HCT116 (cell line): ENCODE results near the gene ATG5. TPM values are rescaled to one million over a fixed set of nuclear protein-coding genes. Genes with fewer than 3 reads are reported as not detected.

ENCODE experiments used
- ATAC-seq: fragments of 200-7000 bp; cut with Tn5 transposase; 2 replicates; pipeline ENCODE4 v1.9.1; 2020; ENCODE audit warnings: mild to moderate bottlenecking, moderate library complexity
- BruUV-seq: library from RNA; stranded (reverse); fragments of 400-500 nt; replicated peaks from 2 replicates; lab custom pipeline; 2021; lab: Mats Ljungman, UMichigan
- CTCF ChIA-PET: fragments of 300-600 bp; sonication (Branson Sonifier 250); formaldehyde crosslinking; loops from one replicate; lab custom pipeline; 2021; ENCODE audit warnings: antibody characterized with exemption; lab: Charles Lee
- POLR2A ChIA-PET: fragments of 300-600, 350-600 bp; sonication (Branson Sonifier 250); formaldehyde crosslinking; loops from one replicate; lab custom pipeline; 2021; ENCODE audit warnings: antibody characterized with exemption; lab: Charles Lee
- RAD21 ChIA-PET, 2 experiments: fragments of 300-600 bp; sonication (Branson Sonifier 250); formaldehyde crosslinking; loops; one replicate each; lab custom pipeline; 2023; ENCODE audit warnings: low total read pairs in 2 of 2; ENCODE audit not compliant: uncharacterized antibody in 2 of 2, unreplicated experiment in 2 of 2, low non-redundant PET in 1 of 2; lab: Charles Lee
- DNase-seq: peaks from one replicate; pipeline ENCODE4 v3.0.0-alpha.2; 2010; ENCODE audit warnings: low read depth, low spot score
- H2AFZ ChIP-seq: fragments of 200-600 bp; shearing (Covaris generic), sonication (generic); 2 replicates; pipeline ENCODE4 v1.6.1; 2017; ENCODE audit warnings: low read depth, mixed run types, mixed read lengths, antibody characterized with exemption, low read length; ENCODE audit not compliant: poor library complexity, severe bottlenecking
- H3K27ac ChIP-seq: 2 replicates; pipeline ENCODE4 v1.5.1; 2012; ENCODE audit warnings: low read depth, low read length
- H3K27me3 ChIP-seq: fragments of 200-600 bp; sonication (generic); 2 replicates; pipeline ENCODE4 v1.6.1; 2016; ENCODE audit warnings: mixed run types, low read length, mixed read lengths; ENCODE audit not compliant: insufficient read depth
- H3K36me3 ChIP-seq, 2 experiments: fragments of 200-500 bp in 1 of 2; fragments of 200-600 bp in 1 of 2; sonication (Bioruptor generic) in 1 of 2; sonication (generic) in 1 of 2; 2 replicates each; pipeline versions ENCODE4 v1.5.1 to v1.6.1; 2014 to 2016; ENCODE audit warnings: low read length in 2 of 2, inconsistent platforms in 1 of 2, mixed read lengths in 1 of 2, mixed run types in 1 of 2; ENCODE audit not compliant: insufficient read depth in 2 of 2, control insufficient read depth in 1 of 2
- H3K4me1 ChIP-seq, 2 experiments: fragments of 200-600 bp in 1 of 2; sonication (generic) in 1 of 2; 2 replicates each; pipeline versions ENCODE4 v1.5.1 to v1.6.1; 2012 to 2017; ENCODE audit warnings: low read length in 2 of 2, inconsistent platforms in 1 of 2, mild to moderate bottlenecking in 1 of 2, mixed read lengths in 1 of 2, mixed run types in 1 of 2, moderate library complexity in 1 of 2; ENCODE audit not compliant: insufficient read depth in 2 of 2, control insufficient read depth in 1 of 2
- H3K4me2 ChIP-seq: fragments of 200-600 bp; sonication (generic); 2 replicates; pipeline ENCODE4 v1.6.1; 2017; ENCODE audit warnings: mixed run types, low read length, mixed read lengths
- H3K4me3 ChIP-seq, 2 experiments: fragments of 200-600 bp in 1 of 2; sonication (generic) in 1 of 2; replicated peaks in 1 of 2; 2 replicates each; pipeline ENCODE4 v1.5.1; 2011 to 2016; ENCODE audit warnings: low read length in 2 of 2, control low read depth in 1 of 2, low read depth in 1 of 2, mild to moderate bottlenecking in 1 of 2, mixed read lengths in 1 of 2, mixed run types in 1 of 2
- H3K79me2 ChIP-seq: fragments of 200-600 bp; sonication (generic); 2 replicates; pipeline ENCODE4 v1.6.1; 2017; ENCODE audit warnings: mild to moderate bottlenecking, mixed run types, low read length, moderate library complexity, mixed read lengths; ENCODE audit not compliant: insufficient read depth
- H3K9ac ChIP-seq: fragments of 200-600 bp; sonication (generic); 2 replicates; pipeline ENCODE4 v1.6.1; 2016; ENCODE audit warnings: low read length, mixed read lengths
- H3K9me2 ChIP-seq: fragments of 200-600 bp; sonication (generic), shearing (Covaris generic); 2 replicates; pipeline ENCODE4 v1.6.1; 2017; ENCODE audit warnings: mixed run types, mild to moderate bottlenecking, moderate library complexity; ENCODE audit not compliant: insufficient read depth
- H3K9me3 ChIP-seq, 2 experiments: fragments of 200-500 bp in 1 of 2; fragments of 200-600 bp in 1 of 2; sonication (Bioruptor generic) in 1 of 2; sonication (generic) in 1 of 2; 2 replicates each; pipeline ENCODE4 v1.6.1; 2014 to 2017; ENCODE audit warnings: low read length in 2 of 2, mixed read lengths in 2 of 2, inconsistent platforms in 1 of 2, low read depth in 1 of 2, mild to moderate bottlenecking in 1 of 2, mixed run types in 1 of 2, moderate library complexity in 1 of 2; ENCODE audit not compliant: control insufficient read depth in 1 of 2, insufficient read depth in 1 of 2
- H4K20me1 ChIP-seq: fragments of 200-600 bp; sonication (generic), shearing (Covaris generic); 2 replicates; pipeline ENCODE4 v1.6.1; 2017; ENCODE audit warnings: mixed run types, mild to moderate bottlenecking, moderate library complexity; ENCODE audit not compliant: insufficient read depth
- CEBPB ChIP-seq: IDR thresholded peaks from 2 replicates; pipeline ENCODE4 v1.6.1; 2012; ENCODE audit warnings: low read depth
- EGR1 ChIP-seq: IDR thresholded peaks from 2 replicates; pipeline ENCODE4 v1.6.1; 2012; ENCODE audit warnings: low read depth
- ELF1 ChIP-seq: IDR thresholded peaks from 2 replicates; pipeline ENCODE4 v1.6.1; 2012; ENCODE audit warnings: low read depth, borderline replicate concordance
- FOSL1 ChIP-seq: IDR thresholded peaks from 2 replicates; pipeline ENCODE4 v1.6.1; 2012; ENCODE audit warnings: low read depth
- POLR2A ChIP-seq: IDR thresholded peaks from 2 replicates; pipeline ENCODE4 v1.7.0; 2011; ENCODE audit warnings: borderline replicate concordance; ENCODE audit not compliant: insufficient read depth, insufficient read length; ENCODE audit errors: extremely low read depth
- POLR2AphosphoS5 ChIP-seq: IDR thresholded peaks from 2 replicates; pipeline ENCODE4 v1.6.1; 2011; ENCODE audit warnings: mild to moderate bottlenecking, low read depth, low read length, moderate library complexity
- SIN3A ChIP-seq: IDR thresholded peaks from 2 replicates; pipeline ENCODE4 v1.6.1; 2012; ENCODE audit warnings: low read depth
- SP1 ChIP-seq: IDR thresholded peaks from 2 replicates; pipeline ENCODE4 v1.6.1; 2012; ENCODE audit warnings: low read depth
- ZFX ChIP-seq: fragments of 450-650 bp; IDR thresholded peaks from 2 replicates; pipeline ENCODE4 v1.6.1; 2017
- ZNF274 ChIP-seq: fragments of 200-500 bp; sonication (Bioruptor generic); IDR thresholded peaks from 2 replicates; pipeline ENCODE4 v1.6.1; 2014; ENCODE audit warnings: mild to moderate bottlenecking, low read depth, low read length, inconsistent platforms
- intact Hi-C: fragments of 100-400 bp; cut with micrococcal nuclease; formaldehyde crosslinking; loops from 2 replicates; pipeline ENCODE4 v1.10.0; 2022
- total RNA-seq: library from RNA; stranded (reverse); gene quantifications from one replicate; pipeline ENCODE4 v1.2.1, GENCODE V29; 2021; ENCODE audit not compliant: unreplicated experiment
- TF ChIP-seq, protein P1 (sequence below): IDR thresholded peaks from 2 replicates; pipeline ENCODE4 v1.6.1; 2012
- TF ChIP-seq, protein P2 (sequence below): IDR thresholded peaks from 2 replicates; pipeline ENCODE4 v1.6.1; 2011; ENCODE audit warnings: mild to moderate bottlenecking, low read length, moderate library complexity; ENCODE audit not compliant: insufficient replicate concordance; ENCODE audit errors: extremely low read depth

The ATG5 gene
- total RNA-seq, 1 experiment from 2014 or later: 39.6 TPM

DNA sequence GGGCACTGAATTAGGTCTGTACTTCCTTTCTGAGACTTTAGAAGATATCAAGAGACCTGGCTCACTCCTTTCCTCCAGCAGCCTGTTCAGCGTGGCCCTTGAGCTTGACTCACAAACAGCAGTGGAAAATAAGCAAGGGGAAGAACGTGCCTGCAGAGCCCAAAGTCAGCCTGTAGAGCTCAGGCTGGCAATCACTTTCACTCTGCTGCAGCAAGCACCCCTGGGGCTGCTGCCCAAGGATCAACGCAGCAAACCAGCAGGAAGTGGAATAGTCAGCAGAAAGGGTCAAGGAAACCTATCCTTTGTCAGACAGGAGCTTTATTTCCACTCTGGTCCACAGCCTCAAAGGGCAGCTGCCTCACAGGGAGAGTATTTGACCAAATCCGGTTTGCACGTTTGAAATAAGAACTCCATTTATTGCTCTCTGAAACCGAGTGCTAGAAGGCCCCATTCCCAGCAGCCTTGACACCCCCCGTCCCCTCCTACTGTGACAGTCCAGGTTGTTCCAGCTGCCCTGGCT is 162.1 kb downstream of the ATG5 start:
- CTCF ChIA-PET: no interaction called here
- Histone ChIP-seq H4K20me1 (no peaks in the 10 kb centered on the region), H3K27ac (no peak overlapping the region), H3K79me2 (no peaks in the 10 kb centered on the region), H3K4me1 (peaks cover 0 to 22% of the 10 kb centered on the region in 2 experiments; a peak in 2 of 4 replicates), H3K27me3 (no peaks in the 10 kb centered on the region), H3K9me2 (no peaks in the 10 kb centered on the region), H3K36me3 (no peaks in the 10 kb centered on the region), H3K4me2 (no peak overlapping the region), H3K9me3 (no peaks in the 10 kb centered on the region), H2AFZ (no peak overlapping the region), H3K9ac (no peak overlapping the region), H3K4me3 (no peak overlapping the region)
- no TSS peak for BruUV-seq
- DNase-seq (no peak), ATAC-seq (no peak)
- RAD21 ChIA-PET: no interaction called here
- intact Hi-C loops: no loop called here
- POLR2A ChIA-PET: no interaction called here
- TF ChIP-seq FOSL1 (no peak), SIN3A (no peak), ZFX (no peak), SP1 (no peak), POLR2AphosphoS5 (no peak), CEBPB (no peak), ZNF274 (no peak), EGR1 (no peak), POLR2A (no peak), ELF1 (no peak)
- TF ChIP-seq, protein P1, sequence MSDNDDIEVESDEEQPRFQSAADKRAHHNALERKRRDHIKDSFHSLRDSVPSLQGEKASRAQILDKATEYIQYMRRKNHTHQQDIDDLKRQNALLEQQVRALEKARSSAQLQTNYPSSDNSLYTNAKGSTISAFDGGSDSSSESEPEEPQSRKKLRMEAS: no peak
- TF ChIP-seq, protein P2, sequence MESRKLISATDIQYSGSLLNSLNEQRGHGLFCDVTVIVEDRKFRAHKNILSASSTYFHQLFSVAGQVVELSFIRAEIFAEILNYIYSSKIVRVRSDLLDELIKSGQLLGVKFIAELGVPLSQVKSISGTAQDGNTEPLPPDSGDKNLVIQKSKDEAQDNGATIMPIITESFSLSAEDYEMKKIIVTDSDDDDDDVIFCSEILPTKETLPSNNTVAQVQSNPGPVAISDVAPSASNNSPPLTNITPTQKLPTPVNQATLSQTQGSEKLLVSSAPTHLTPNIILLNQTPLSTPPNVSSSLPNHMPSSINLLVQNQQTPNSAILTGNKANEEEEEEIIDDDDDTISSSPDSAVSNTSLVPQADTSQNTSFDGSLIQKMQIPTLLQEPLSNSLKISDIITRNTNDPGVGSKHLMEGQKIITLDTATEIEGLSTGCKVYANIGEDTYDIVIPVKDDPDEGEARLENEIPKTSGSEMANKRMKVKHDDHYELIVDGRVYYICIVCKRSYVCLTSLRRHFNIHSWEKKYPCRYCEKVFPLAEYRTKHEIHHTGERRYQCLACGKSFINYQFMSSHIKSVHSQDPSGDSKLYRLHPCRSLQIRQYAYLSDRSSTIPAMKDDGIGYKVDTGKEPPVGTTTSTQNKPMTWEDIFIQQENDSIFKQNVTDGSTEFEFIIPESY: no peak
